Measurements from ENCODE around the gene PAN3.

PAN3 gene

GRCh38 chr13:28145049-28145448, 6.7 kb downstream of the PAN3 start:
- in situ Hi-C loops (cut with HindIII; ENCODE audit: low pct_unique_long_range_greater_than_20kb, low sequenced_read_pairs): no loop called here
- no peak for DNase-seq (ENCODE audit: low read depth in 1 of 2, low spot score in 1 of 2)
- no peak for TF ChIP-seq JUND (IDR thresholded peaks at IDR 0.05; ENCODE audit: low read depth)

DNA sequence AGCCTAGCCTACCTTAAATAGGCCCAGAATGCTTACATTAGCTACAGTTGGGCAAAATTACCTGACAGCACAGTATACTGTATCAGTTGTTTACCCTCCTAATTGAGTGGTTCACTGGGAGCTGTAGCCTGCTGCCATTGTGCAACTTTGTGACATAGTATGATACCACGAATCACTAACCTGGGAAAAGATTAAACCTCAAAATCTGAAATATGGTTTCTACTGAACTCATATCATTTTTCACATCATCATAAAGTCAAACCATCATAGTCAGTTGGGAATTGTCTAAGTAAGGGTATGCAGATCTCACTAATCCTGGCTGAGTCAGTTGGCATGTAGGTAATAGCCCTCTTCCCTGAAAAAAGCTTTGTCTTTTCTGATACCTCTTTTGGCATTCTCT, 9.2 kb downstream of the PAN3 start:
- no peak for TF ChIP-seq JUND (IDR thresholded peaks at IDR 0.05; ENCODE audit: low read depth)
- no peak for DNase-seq (ENCODE audit: low read depth in 1 of 2, low spot score in 1 of 2)
- in situ Hi-C loops (cut with HindIII; ENCODE audit: low pct_unique_long_range_greater_than_20kb, low sequenced_read_pairs): no loop called here

GRCh38 chr13:28159057-28159456, 20.7 kb downstream of the PAN3 start:
- in situ Hi-C loops (cut with HindIII; ENCODE audit: low pct_unique_long_range_greater_than_20kb, low sequenced_read_pairs): no loop called here
- DNase-seq (ENCODE audit: low read depth in 1 of 2, low spot score in 1 of 2): no peak
- TF ChIP-seq JUND (IDR thresholded peaks at IDR 0.05; ENCODE audit: low read depth): no peak

DNA sequence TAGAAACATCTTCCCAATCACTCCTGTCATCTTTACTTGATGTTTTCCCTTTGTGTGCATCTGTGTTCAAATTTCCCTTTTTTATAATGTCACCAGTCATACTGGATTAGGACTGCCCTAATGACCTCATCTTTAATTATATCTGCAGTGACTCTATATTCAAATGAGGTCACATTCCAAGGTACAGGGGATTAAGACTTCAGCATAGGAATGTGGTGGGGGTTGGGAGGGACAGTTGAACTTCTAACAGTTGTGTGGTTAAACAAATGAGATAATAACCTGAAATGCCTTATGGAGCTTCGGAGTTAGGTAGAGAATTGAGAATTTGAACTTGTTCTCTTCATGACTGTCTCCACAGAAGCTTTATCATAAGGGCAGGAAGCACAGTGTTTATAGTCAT, 23.0 kb downstream of the PAN3 start:
- DNase-seq (ENCODE audit: low read depth in 1 of 2, low spot score in 1 of 2): peak in 1 of 2 experiments; percentile 39
- in situ Hi-C loops (cut with HindIII; ENCODE audit: low pct_unique_long_range_greater_than_20kb, low sequenced_read_pairs): no loop called here
- no peak for TF ChIP-seq JUND (IDR thresholded peaks at IDR 0.05; ENCODE audit: low read depth)

DNA sequence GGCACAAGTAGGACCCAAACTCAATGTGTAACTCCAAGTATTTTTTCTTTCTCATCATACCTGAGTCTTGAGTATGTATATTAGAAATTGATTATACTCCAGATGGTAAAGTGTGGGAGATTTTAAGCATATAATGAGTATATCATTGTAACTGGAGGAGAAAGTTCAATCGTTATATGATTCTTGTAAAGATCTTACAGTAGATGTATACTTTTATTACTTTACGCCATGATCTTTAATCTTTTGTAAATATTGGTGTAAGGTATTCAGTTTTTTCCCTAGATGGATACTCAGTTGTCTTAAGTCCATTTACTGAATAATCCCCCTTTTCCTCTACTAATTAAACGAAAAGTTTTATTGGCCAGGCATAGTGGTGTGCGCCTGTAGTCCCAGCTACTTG, 25.2 kb downstream of the PAN3 start:
- in situ Hi-C loops (cut with HindIII; ENCODE audit: low pct_unique_long_range_greater_than_20kb, low sequenced_read_pairs): no loop called here
- no peak for TF ChIP-seq JUND (IDR thresholded peaks at IDR 0.05; ENCODE audit: low read depth)
- no peak for DNase-seq (ENCODE audit: low read depth in 1 of 2, low spot score in 1 of 2)

DNA sequence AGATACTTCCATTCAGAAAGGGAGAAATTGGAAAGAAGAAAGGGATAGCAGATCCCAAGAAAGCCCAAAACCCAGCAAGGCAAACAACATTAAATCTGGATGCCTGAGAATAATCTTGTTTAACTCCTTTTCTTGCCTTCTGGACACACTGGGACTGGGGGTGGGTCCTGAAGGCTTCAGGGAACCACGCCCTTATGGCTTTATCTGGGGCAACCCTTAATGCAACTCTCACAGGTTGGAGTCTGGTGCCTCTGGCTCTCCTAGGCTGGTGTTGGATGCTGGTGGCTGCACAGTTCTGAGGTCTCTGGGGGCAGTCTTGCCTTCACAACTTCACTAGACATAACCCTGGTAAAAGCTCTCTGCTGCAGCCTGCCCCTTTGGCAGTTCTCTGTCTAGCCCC, 27.9 kb downstream of the PAN3 start:
- no peak for TF ChIP-seq JUND (IDR thresholded peaks at IDR 0.05; ENCODE audit: low read depth)
- DNase-seq (ENCODE audit: low read depth in 1 of 2, low spot score in 1 of 2): no peak
- in situ Hi-C loops (cut with HindIII; ENCODE audit: low pct_unique_long_range_greater_than_20kb, low sequenced_read_pairs): no loop called here

GRCh38 chr13:28171266-28171665, 32.9 kb downstream of the PAN3 start:
- DNase-seq (ENCODE audit: low read depth in 1 of 2, low spot score in 1 of 2): no peak
- TF ChIP-seq JUND (IDR thresholded peaks at IDR 0.05; ENCODE audit: low read depth): no peak
- in situ Hi-C loops (cut with HindIII; ENCODE audit: low pct_unique_long_range_greater_than_20kb, low sequenced_read_pairs): no loop called here

DNA sequence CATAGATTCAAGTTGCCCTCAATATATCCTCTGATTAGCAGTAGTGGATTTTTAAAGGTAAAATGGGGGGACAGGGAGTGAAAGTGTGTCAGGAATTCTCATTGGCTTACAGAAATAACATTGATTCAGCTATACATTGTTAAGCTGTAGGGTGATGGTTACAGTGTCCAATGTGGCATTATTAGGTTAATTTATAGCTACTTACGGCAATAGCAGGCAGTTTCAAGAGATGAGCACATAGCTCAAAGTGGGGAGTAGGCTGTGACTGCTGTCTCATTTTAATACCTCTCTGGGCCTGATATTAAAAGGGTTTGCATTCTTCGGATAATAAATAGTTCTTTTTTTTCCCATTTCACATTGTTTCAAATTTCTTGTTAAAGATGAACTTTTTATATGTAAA, 34.6 kb downstream of the PAN3 start:
- DNase-seq (ENCODE audit: low read depth in 1 of 2, low spot score in 1 of 2): no peak
- in situ Hi-C loops (cut with HindIII; ENCODE audit: low pct_unique_long_range_greater_than_20kb, low sequenced_read_pairs): no loop called here
- TF ChIP-seq JUND (IDR thresholded peaks at IDR 0.05; ENCODE audit: low read depth): no peak

GRCh38 chr13:28173793-28174192, 35.4 kb downstream of the PAN3 start:
- peak in 1 of 2 experiments; percentile 20 for DNase-seq (ENCODE audit: low read depth in 1 of 2, low spot score in 1 of 2)
- in situ Hi-C loops (cut with HindIII; ENCODE audit: low pct_unique_long_range_greater_than_20kb, low sequenced_read_pairs): no loop called here
- no peak for TF ChIP-seq JUND (IDR thresholded peaks at IDR 0.05; ENCODE audit: low read depth)

GRCh38 chr13:28177327-28177726, 39.0 kb downstream of the PAN3 start:
- in situ Hi-C loops (cut with HindIII; ENCODE audit: low pct_unique_long_range_greater_than_20kb, low sequenced_read_pairs): no loop called here
- no peak for TF ChIP-seq JUND (IDR thresholded peaks at IDR 0.05; ENCODE audit: low read depth)
- DNase-seq (ENCODE audit: low read depth in 1 of 2, low spot score in 1 of 2): no peak

DNA sequence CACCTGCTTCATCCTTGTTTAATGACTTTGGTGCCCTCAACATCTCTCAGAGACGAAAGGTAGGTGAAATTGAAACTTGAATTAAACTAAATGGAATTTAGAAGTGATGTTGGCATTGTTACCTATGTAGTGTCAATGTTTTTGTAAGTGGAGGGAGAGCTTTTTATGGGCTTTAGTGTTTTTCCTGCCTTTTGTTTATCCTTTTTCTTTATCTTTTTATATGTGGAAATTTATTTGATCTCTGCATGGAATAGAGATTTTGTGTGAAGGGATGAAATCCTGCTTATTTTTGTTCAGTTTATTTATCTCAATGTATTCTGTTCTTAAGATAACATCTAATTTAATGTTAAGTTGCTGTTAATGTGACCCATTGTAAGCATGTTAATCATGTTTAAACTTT, 39.5 kb downstream of the PAN3 start:
- no peak for TF ChIP-seq JUND (IDR thresholded peaks at IDR 0.05; ENCODE audit: low read depth)
- in situ Hi-C loops (cut with HindIII; ENCODE audit: low pct_unique_long_range_greater_than_20kb, low sequenced_read_pairs): no loop called here
- no peak for DNase-seq (ENCODE audit: low read depth in 1 of 2, low spot score in 1 of 2)

DNA sequence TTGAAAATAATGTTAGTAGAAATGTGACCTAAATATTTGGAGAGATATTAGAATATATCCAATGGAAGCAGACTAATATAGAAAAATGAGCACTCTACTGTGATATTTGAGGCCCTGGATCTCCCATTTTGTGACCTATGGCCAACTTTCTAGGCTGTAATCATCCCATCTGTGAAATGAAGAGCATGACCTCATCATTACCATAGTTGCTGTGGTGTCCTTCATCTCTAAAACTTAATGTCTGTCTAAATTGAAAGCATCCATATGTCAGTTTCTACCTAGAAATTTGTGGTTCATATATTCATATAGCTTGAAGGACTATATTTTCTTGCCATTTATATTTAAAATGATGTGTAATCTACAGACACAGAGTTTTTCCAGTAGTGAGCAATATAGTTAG, 41.6 kb downstream of the PAN3 start:
- in situ Hi-C loops (cut with HindIII; ENCODE audit: low pct_unique_long_range_greater_than_20kb, low sequenced_read_pairs): no loop called here
- DNase-seq (ENCODE audit: low read depth in 1 of 2, low spot score in 1 of 2): no peak
- TF ChIP-seq JUND (IDR thresholded peaks at IDR 0.05; ENCODE audit: low read depth): no peak

GRCh38 chr13:28181413-28181812, 43.1 kb downstream of the PAN3 start:
- DNase-seq (ENCODE audit: low read depth in 1 of 2, low spot score in 1 of 2): peak in 1 of 2 experiments; percentile 22
- no peak for TF ChIP-seq JUND (IDR thresholded peaks at IDR 0.05; ENCODE audit: low read depth)
- in situ Hi-C loops (cut with HindIII; ENCODE audit: low pct_unique_long_range_greater_than_20kb, low sequenced_read_pairs): no loop called here

- in situ Hi-C loops (cut with HindIII; ENCODE audit: low pct_unique_long_range_greater_than_20kb, low sequenced_read_pairs): no loop called here
- no peak for TF ChIP-seq JUND (IDR thresholded peaks at IDR 0.05; ENCODE audit: low read depth)
- no peak for DNase-seq (ENCODE audit: low read depth in 1 of 2, low spot score in 1 of 2)
Observed at GRCh38 chr13:28185256-28185655, 46.9 kb downstream of the PAN3 start.

Measured in T47D (cell line).